ENCODE data around the gene BCR. TPM values are rescaled to one million over a fixed set of nuclear protein-coding genes. Genes with fewer than 3 reads are reported as not detected.

BCR gene
- total RNA-seq, 1 experiment from 2014 or later, result 129 TPM

DNA sequence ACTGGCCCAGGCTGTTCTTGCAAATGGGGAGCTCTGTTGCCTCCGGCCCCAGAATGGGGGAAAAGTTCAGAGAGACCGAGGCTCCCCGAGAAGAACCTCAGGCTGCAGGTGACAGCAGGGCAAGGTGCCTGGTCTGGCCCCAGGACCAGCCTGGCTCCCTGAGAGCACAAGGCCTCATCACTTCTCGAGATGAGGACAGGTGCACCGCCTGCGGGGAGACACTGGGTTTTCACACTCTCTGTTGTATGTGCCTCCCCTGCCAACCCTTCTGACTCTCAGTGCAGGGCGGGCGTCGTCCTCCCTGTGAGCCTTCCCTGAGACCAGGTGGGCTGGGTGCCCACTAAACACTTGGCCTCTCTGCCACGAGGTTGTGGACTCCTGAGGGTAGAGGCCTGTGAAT, 102.2 kb downstream of the BCR start:
- Mint-ChIP-seq H3K36me3 (peaks cover 30% of the 10 kb centered on the region), H3K9me3 (no peaks in the 10 kb centered on the region), H3K27me3 (ENCODE audit: low read depth) (no peaks in the 10 kb centered on the region), H3K4me1 (no peaks in the 10 kb centered on the region; the same call in 1 of the 2 replicates), H3K4me3 (no peak overlapping the region), H3K27ac (no peak overlapping the region)
- POLR2A ChIA-PET, result interaction anchor here (0.6 to 1.1 kb wide), 3 partner anchors 13 to 451 kb away, joined by 3 to 4 read pairs (median 4); no protein-coding TSS in a partner anchor
- CTCF ChIA-PET, result interaction anchor here (0.6 to 2.3 kb wide), 43 partner anchors 8 to 612 kb away, joined by 3 to 114 read pairs (median 5); partner anchors contain the start of genes BCR, GNAZ, MIF and RAB36
- ATAC-seq (no peak), DNase-seq (ENCODE audit: low spot score) (no peak)
- TF ChIP-seq, protein P1, sequence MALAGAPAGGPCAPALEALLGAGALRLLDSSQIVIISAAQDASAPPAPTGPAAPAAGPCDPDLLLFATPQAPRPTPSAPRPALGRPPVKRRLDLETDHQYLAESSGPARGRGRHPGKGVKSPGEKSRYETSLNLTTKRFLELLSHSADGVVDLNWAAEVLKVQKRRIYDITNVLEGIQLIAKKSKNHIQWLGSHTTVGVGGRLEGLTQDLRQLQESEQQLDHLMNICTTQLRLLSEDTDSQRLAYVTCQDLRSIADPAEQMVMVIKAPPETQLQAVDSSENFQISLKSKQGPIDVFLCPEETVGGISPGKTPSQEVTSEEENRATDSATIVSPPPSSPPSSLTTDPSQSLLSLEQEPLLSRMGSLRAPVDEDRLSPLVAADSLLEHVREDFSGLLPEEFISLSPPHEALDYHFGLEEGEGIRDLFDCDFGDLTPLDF (CRISPR knock-in tag; IDR thresholded peaks at IDR 0.05), result no peak
- TF ChIP-seq CDX4 (CRISPR knock-in tag; IDR thresholded peaks at IDR 0.05; ENCODE audit: borderline replicate concordance), result no peak
- no peak for TF ChIP-seq E2F4 (CRISPR knock-in tag; IDR thresholded peaks at IDR 0.05; ENCODE audit: borderline replicate concordance, low read depth)
- no peak for TF ChIP-seq FOXP4 (CRISPR knock-in tag; IDR thresholded peaks at IDR 0.05)
- TF ChIP-seq RORB (CRISPR knock-in tag; IDR thresholded peaks at IDR 0.05), result no peak
- TF ChIP-seq TEAD4 (CRISPR knock-in tag; IDR thresholded peaks at IDR 0.05), result no peak
- no peak for TF ChIP-seq ESRRA (CRISPR knock-in tag; IDR thresholded peaks at IDR 0.05; ENCODE audit: borderline replicate concordance)
- no peak for TF ChIP-seq PRRX2 (CRISPR knock-in tag; IDR thresholded peaks at IDR 0.05)
- TF ChIP-seq FOXK1 (CRISPR knock-in tag; IDR thresholded peaks at IDR 0.05), result no peak
- TF ChIP-seq IRF1 (CRISPR knock-in tag; IDR thresholded peaks at IDR 0.05), result no peak
- TF ChIP-seq ZNF263 (CRISPR knock-in tag; IDR thresholded peaks at IDR 0.05; ENCODE audit: low read depth), result no peak
- TF ChIP-seq, protein P2, sequence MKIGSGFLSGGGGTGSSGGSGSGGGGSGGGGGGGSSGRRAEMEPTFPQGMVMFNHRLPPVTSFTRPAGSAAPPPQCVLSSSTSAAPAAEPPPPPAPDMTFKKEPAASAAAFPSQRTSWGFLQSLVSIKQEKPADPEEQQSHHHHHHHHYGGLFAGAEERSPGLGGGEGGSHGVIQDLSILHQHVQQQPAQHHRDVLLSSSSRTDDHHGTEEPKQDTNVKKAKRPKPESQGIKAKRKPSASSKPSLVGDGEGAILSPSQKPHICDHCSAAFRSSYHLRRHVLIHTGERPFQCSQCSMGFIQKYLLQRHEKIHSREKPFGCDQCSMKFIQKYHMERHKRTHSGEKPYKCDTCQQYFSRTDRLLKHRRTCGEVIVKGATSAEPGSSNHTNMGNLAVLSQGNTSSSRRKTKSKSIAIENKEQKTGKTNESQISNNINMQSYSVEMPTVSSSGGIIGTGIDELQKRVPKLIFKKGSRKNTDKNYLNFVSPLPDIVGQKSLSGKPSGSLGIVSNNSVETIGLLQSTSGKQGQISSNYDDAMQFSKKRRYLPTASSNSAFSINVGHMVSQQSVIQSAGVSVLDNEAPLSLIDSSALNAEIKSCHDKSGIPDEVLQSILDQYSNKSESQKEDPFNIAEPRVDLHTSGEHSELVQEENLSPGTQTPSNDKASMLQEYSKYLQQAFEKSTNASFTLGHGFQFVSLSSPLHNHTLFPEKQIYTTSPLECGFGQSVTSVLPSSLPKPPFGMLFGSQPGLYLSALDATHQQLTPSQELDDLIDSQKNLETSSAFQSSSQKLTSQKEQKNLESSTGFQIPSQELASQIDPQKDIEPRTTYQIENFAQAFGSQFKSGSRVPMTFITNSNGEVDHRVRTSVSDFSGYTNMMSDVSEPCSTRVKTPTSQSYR (CRISPR knock-in tag; IDR thresholded peaks at IDR 0.05), result no peak

DNA sequence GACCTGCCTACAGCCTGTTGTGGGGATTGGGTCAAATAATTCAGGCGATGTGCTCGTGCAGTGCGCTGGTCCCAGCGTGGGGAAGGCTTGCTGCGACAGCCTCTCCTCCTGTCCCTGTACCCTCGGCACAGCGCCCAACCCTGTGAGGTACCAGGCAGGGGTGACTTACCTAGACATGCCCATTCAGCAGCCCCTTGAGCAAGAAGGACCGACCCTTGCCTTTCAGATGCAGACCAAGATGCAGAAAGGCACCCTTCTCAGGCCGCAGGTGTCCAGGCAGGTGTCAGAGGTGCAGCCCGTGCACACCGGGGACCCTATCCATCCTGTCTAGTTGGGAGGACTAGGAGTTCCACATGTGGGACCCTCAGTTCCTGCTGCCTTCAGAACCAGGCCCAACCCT, 102.7 kb downstream of the BCR start:
- Mint-ChIP-seq H3K36me3 (peaks cover 32% of the 10 kb centered on the region), H3K9me3 (no peaks in the 10 kb centered on the region), H3K4me1 (no peaks in the 10 kb centered on the region; the same call in 1 of the 2 replicates), H3K4me3 (no peak overlapping the region), H3K27me3 (ENCODE audit: low read depth) (no peaks in the 10 kb centered on the region), H3K27ac (no peak overlapping the region)
- ChIA-PET CTCF (interaction anchor here (1.1 to 2.3 kb wide), 7 partner anchors 14 to 324 kb away, joined by 3 to 114 read pairs (median 21); partner anchors contain the start of gene BCR), POLR2A (no interaction called here)
- TF ChIP-seq SOX15 (CRISPR knock-in tag; IDR thresholded peaks at IDR 0.05) (no peak), ZNF121 (CRISPR knock-in tag; IDR thresholded peaks at IDR 0.05) (no peak), GRHL2 (CRISPR knock-in tag; IDR thresholded peaks at IDR 0.05; ENCODE audit: insufficient replicate concordance, severe bottlenecking) (no peak), AR (CRISPR knock-in tag; IDR thresholded peaks at IDR 0.05) (no peak)
- ATAC-seq, result no peak
- DNase-seq (ENCODE audit: low spot score), result no peak

All from WTC11 (cell line).